GM23248 (cell line): ENCODE data around the gene ATP2B2.

ENCODE experiments used
- EZH2 ChIP-seq: fragments of 200-600 bp; sonication (generic); IDR thresholded peaks from 2 replicates; pipeline ENCODE4 v1.6.1; 2018; ENCODE audit warnings: antibody characterized with exemption, mild to moderate bottlenecking; ENCODE audit not compliant: insufficient read depth, poor library complexity, severe bottlenecking
- EZH2phosphoT487 ChIP-seq: fragments of 200-600 bp; sonication (generic); IDR thresholded peaks from 2 replicates; pipeline ENCODE4 v1.6.1; 2018; ENCODE audit warnings: antibody characterized with exemption, moderate library complexity, mild to moderate bottlenecking, low read depth; ENCODE audit not compliant: insufficient read depth

GRCh38 chr3:10432156-10432845, 73.1 kb downstream of the ATP2B2 start:
- TF ChIP-seq EZH2phosphoT487 (no peak), EZH2 (no peak)
